ENCODE measurements around the gene LYRM4. TPM values are rescaled to one million over a fixed set of nuclear protein-coding genes. Genes with fewer than 3 reads are reported as not detected.

Gene LYRM4
- total and polyA plus RNA-seq, 9 of the 15 experiments (the other 6 are each of a cell fraction or from before 2014, with no cell fraction given): 24.2 to 69.4 (median 41.8) TPM

DNA sequence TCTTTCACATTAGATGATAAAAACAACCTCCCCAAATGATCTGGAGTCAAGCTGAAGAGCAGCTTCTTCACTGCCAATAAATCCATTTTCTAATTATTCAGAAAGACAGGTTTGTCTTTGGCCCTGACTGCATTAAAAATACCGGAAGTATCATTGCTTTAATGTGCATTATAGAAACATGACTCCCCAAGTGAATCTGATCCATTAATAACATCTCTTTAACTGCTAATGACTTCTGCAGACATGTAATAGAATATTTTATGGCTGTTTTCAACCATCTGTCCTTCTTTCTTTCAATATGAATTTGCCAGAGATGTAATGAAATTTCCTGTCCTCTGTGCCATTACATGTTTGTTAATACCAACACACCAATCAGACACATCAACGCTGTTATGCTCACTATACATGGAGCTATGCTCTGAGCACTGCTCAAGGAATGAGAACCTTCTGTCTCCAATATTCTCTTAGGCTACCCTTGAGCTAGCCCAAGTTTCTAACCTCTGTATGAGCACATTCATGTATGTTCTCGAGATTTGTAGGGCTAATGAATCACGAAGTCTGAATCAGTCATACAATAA is 87.8 kb downstream of the LYRM4 start (continued):
- TF ChIP-seq, protein P1, sequence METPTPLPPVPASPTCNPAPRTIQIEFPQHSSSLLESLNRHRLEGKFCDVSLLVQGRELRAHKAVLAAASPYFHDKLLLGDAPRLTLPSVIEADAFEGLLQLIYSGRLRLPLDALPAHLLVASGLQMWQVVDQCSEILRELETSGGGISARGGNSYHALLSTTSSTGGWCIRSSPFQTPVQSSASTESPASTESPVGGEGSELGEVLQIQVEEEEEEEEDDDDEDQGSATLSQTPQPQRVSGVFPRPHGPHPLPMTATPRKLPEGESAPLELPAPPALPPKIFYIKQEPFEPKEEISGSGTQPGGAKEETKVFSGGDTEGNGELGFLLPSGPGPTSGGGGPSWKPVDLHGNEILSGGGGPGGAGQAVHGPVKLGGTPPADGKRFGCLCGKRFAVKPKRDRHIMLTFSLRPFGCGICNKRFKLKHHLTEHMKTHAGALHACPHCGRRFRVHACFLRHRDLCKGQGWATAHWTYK (CRISPR knock-in tag; IDR thresholded peaks at IDR 0.05): no peak
- TF ChIP-seq, protein P2, sequence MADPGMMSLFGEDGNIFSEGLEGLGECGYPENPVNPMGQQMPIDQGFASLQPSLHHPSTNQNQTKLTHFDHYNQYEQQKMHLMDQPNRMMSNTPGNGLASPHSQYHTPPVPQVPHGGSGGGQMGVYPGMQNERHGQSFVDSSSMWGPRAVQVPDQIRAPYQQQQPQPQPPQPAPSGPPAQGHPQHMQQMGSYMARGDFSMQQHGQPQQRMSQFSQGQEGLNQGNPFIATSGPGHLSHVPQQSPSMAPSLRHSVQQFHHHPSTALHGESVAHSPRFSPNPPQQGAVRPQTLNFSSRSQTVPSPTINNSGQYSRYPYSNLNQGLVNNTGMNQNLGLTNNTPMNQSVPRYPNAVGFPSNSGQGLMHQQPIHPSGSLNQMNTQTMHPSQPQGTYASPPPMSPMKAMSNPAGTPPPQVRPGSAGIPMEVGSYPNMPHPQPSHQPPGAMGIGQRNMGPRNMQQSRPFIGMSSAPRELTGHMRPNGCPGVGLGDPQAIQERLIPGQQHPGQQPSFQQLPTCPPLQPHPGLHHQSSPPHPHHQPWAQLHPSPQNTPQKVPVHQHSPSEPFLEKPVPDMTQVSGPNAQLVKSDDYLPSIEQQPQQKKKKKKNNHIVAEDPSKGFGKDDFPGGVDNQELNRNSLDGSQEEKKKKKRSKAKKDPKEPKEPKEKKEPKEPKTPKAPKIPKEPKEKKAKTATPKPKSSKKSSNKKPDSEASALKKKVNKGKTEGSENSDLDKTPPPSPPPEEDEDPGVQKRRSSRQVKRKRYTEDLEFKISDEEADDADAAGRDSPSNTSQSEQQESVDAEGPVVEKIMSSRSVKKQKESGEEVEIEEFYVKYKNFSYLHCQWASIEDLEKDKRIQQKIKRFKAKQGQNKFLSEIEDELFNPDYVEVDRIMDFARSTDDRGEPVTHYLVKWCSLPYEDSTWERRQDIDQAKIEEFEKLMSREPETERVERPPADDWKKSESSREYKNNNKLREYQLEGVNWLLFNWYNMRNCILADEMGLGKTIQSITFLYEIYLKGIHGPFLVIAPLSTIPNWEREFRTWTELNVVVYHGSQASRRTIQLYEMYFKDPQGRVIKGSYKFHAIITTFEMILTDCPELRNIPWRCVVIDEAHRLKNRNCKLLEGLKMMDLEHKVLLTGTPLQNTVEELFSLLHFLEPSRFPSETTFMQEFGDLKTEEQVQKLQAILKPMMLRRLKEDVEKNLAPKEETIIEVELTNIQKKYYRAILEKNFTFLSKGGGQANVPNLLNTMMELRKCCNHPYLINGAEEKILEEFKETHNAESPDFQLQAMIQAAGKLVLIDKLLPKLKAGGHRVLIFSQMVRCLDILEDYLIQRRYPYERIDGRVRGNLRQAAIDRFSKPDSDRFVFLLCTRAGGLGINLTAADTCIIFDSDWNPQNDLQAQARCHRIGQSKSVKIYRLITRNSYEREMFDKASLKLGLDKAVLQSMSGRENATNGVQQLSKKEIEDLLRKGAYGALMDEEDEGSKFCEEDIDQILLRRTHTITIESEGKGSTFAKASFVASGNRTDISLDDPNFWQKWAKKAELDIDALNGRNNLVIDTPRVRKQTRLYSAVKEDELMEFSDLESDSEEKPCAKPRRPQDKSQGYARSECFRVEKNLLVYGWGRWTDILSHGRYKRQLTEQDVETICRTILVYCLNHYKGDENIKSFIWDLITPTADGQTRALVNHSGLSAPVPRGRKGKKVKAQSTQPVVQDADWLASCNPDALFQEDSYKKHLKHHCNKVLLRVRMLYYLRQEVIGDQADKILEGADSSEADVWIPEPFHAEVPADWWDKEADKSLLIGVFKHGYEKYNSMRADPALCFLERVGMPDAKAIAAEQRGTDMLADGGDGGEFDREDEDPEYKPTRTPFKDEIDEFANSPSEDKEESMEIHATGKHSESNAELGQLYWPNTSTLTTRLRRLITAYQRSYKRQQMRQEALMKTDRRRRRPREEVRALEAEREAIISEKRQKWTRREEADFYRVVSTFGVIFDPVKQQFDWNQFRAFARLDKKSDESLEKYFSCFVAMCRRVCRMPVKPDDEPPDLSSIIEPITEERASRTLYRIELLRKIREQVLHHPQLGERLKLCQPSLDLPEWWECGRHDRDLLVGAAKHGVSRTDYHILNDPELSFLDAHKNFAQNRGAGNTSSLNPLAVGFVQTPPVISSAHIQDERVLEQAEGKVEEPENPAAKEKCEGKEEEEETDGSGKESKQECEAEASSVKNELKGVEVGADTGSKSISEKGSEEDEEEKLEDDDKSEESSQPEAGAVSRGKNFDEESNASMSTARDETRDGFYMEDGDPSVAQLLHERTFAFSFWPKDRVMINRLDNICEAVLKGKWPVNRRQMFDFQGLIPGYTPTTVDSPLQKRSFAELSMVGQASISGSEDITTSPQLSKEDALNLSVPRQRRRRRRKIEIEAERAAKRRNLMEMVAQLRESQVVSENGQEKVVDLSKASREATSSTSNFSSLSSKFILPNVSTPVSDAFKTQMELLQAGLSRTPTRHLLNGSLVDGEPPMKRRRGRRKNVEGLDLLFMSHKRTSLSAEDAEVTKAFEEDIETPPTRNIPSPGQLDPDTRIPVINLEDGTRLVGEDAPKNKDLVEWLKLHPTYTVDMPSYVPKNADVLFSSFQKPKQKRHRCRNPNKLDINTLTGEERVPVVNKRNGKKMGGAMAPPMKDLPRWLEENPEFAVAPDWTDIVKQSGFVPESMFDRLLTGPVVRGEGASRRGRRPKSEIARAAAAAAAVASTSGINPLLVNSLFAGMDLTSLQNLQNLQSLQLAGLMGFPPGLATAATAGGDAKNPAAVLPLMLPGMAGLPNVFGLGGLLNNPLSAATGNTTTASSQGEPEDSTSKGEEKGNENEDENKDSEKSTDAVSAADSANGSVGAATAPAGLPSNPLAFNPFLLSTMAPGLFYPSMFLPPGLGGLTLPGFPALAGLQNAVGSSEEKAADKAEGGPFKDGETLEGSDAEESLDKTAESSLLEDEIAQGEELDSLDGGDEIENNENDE (IDR thresholded peaks at IDR 0.05; ENCODE audit: low read depth, low read length): no peak
- TF ChIP-seq TAF15 (IDR thresholded peaks at IDR 0.05; ENCODE audit: low read depth, low read length) (no peak), ZNF584 (CRISPR knock-in tag; IDR thresholded peaks at IDR 0.05; ENCODE audit: low read depth) (no peak), TOE1 (IDR thresholded peaks at IDR 0.05; ENCODE audit: borderline replicate concordance) (no peak), TOE1 (CRISPR knock-in tag; IDR thresholded peaks at IDR 0.05; ENCODE audit: borderline replicate concordance, low read depth) (no peak), ZNF717 (CRISPR knock-in tag; IDR thresholded peaks at IDR 0.05) (no peak)
- TF ChIP-seq, protein P3, sequence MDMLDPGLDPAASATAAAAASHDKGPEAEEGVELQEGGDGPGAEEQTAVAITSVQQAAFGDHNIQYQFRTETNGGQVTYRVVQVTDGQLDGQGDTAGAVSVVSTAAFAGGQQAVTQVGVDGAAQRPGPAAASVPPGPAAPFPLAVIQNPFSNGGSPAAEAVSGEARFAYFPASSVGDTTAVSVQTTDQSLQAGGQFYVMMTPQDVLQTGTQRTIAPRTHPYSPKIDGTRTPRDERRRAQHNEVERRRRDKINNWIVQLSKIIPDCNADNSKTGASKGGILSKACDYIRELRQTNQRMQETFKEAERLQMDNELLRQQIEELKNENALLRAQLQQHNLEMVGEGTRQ (CRISPR knock-in tag; IDR thresholded peaks at IDR 0.05): no peak
- TF ChIP-seq, protein P4, sequence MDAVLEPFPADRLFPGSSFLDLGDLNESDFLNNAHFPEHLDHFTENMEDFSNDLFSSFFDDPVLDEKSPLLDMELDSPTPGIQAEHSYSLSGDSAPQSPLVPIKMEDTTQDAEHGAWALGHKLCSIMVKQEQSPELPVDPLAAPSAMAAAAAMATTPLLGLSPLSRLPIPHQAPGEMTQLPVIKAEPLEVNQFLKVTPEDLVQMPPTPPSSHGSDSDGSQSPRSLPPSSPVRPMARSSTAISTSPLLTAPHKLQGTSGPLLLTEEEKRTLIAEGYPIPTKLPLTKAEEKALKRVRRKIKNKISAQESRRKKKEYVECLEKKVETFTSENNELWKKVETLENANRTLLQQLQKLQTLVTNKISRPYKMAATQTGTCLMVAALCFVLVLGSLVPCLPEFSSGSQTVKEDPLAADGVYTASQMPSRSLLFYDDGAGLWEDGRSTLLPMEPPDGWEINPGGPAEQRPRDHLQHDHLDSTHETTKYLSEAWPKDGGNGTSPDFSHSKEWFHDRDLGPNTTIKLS (IDR thresholded peaks at IDR 0.05; ENCODE audit: borderline replicate concordance, low read depth): no peak
- TF ChIP-seq, protein P5, sequence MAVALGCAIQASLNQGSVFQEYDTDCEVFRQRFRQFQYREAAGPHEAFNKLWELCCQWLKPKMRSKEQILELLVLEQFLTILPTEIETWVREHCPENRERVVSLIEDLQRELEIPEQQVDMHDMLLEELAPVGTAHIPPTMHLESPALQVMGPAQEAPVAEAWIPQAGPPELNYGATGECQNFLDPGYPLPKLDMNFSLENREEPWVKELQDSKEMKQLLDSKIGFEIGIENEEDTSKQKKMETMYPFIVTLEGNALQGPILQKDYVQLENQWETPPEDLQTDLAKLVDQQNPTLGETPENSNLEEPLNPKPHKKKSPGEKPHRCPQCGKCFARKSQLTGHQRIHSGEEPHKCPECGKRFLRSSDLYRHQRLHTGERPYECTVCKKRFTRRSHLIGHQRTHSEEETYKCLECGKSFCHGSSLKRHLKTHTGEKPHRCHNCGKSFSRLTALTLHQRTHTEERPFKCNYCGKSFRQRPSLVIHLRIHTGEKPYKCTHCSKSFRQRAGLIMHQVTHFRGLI (CRISPR knock-in tag; IDR thresholded peaks at IDR 0.05): no peak

Measured in K562 (cell line).